GM20000 (cell line): ENCODE results near the gene AP1M1.

Experiments
- DNase-seq: peaks from one replicate; pipeline ENCODE4 v3.0.0; 2012; ENCODE audit warnings: low spot score
- TF ChIP-seq, protein P1 (sequence below): IDR thresholded peaks from 2 replicates; pipeline ENCODE4 v1.5.1; 2012; ENCODE audit warnings: mild to moderate bottlenecking, control low read depth; ENCODE audit errors: extremely low read depth, missing control alignments

AP1M1 gene

DNA sequence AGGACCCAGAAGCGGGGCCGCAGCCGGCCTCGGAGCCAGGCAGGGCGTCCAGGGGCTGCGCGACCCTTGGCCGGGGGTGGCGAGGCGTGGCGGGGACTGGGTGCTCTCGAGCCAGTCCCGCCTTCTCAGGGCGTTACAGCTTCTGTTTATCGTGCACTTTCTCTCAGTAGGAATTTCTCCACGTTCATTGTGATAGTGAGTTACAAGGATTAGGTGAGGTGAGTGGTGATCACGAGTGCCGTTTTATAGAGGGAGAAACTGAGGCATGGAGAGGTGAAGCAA, 600 bp downstream of the AP1M1 start:
- TF ChIP-seq, protein P1, sequence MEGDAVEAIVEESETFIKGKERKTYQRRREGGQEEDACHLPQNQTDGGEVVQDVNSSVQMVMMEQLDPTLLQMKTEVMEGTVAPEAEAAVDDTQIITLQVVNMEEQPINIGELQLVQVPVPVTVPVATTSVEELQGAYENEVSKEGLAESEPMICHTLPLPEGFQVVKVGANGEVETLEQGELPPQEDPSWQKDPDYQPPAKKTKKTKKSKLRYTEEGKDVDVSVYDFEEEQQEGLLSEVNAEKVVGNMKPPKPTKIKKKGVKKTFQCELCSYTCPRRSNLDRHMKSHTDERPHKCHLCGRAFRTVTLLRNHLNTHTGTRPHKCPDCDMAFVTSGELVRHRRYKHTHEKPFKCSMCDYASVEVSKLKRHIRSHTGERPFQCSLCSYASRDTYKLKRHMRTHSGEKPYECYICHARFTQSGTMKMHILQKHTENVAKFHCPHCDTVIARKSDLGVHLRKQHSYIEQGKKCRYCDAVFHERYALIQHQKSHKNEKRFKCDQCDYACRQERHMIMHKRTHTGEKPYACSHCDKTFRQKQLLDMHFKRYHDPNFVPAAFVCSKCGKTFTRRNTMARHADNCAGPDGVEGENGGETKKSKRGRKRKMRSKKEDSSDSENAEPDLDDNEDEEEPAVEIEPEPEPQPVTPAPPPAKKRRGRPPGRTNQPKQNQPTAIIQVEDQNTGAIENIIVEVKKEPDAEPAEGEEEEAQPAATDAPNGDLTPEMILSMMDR, result no peak

DNA sequence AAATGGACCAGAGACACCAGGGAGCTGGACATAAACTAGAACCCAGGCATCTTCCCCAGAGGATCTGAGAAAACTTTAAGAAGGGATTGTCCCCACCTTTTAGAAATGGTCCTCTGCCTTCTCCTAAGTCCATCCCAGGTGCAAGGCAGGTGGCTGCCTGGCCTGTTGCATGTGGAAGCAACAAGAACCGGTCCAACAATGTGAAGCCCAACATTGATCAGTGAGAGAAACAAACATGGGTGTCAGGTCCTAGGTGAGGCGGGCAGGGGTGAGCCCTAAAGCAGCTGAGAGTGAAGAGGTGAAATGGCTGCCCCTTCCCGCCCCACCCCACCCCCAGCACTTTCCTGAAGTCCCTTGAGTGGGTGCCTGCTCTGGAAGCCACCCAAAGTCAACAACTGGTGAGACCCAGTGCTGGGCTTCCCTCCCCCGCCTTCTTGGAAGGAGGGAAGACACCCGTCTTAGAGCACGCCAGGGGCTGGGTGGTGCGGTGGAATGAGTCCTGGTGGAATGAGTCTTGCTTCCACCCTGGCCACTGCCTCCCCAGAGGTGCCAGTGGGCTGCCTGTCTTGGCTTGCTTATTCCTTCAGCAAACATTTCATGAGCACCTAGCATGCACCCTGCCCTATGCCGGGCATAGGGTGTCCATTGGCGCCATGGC, 1.7 kb downstream of the AP1M1 start:
- TF ChIP-seq, protein P1, result no peak
- DNase-seq, result no peak

More for the DNA sequence above, 600 bp downstream of the AP1M1 start:
- no peak for DNase-seq

DNA sequence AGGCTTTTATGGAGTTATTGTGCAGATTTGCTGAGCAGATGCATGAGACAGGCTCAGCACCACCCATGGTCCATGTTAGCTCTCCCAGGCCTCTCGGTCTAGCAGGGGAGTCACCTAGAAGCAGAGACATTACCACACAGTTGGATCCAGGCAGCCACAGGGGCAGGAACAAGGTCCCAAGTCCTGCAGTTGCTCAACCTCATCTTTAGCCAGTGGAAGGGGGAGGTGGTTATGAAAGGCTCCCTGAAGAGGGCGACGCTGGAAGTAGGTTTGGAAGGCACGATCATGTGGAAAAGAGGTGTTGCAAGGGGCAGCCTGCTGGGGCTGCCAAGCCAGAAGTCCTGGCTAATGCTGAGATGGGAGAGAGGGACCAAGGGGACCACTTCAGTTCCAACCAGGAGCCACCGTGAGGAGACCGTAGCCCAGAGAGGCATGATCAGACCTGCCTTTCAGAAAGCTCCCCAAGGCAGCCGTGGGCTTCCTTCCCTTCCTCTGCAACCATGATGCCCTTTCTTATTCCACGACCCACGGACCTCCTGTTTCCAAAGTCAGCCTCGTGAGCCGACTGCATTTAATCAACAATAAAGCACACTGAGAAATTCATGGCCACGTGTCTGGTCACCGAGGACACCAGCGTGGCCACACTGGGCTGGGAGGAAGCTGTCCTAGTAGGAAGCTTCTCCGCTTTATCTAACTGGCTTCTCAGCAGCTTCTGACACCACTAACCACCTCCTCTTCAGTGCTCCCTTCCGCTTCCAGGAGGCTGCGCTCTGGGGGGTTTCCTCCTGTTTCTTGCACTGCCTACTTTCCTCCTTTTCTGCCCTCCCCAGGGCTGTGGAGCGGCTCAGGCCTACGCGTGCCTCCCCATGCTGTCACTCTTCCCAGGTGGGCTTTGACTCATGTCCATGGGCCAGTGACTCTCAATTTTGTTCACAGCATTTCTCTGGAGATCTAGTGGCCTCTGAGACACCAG, 2.6 kb downstream of the AP1M1 start:
- TF ChIP-seq, protein P1, result no peak
- no peak for DNase-seq

DNA sequence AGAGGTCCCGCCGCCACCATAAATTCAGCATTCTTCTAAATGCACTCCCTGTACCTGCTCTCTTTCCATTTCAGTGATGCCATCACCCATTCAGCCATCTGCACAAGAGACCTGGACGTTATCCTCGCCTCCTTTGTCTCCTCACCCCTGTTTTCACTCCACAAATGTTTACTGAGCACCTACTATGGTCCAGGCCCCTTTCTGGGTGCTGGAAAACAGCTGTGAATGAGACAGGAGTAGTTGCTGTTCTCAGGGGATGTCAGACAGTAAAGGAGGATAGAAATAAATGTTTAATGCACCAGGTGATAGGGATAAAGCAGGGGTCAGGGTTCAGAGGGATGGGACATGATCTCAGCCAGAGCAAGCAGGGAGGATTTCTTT, 3.3 kb downstream of the AP1M1 start:
- TF ChIP-seq, protein P1, result no peak
- no peak for DNase-seq

DNA sequence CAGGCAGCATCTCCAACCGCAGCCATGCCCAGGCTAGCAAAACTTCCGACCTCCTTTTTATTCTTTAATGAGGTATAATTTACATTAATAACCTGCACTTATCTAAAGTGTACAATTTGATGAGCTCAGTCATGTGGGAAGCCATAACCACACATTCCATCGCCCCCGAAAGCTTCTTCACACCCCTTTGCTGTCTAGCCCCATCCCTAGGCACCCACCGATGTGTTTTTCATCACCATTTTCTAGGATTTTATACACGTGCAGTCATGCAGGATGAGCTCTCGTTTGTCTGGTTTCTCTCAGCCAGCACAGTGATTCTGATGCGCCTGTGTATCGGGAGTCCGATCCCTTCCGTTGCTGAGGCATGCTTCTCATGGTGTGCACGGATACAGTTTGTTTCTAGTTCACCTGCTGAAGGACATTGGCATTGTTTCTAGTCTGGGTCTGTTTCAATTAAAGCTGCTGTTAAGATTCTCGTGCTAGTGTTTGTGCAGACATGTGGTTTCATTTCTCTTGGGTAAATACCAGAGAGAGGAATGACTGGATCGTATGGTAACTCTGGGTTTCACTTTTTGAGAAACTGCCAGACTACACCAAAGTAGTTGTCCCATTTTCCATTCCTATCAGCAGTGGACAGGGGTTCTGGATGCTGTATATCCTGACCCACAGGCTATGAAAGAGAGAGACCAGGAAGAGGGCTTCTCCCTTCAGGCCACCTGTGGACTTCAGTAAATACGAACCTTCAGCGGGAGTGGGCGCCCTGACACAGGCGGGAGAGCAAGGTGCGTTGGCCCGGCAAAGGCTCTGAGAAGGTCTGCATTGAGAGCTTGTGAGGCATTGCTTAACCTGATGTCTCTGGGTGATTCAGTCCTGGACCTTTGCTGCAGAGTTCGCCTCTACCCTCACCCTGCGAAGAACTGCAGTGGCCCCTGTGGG, 4.9 kb downstream of the AP1M1 start:
- no peak for DNase-seq
- TF ChIP-seq, protein P1, result no peak

DNA sequence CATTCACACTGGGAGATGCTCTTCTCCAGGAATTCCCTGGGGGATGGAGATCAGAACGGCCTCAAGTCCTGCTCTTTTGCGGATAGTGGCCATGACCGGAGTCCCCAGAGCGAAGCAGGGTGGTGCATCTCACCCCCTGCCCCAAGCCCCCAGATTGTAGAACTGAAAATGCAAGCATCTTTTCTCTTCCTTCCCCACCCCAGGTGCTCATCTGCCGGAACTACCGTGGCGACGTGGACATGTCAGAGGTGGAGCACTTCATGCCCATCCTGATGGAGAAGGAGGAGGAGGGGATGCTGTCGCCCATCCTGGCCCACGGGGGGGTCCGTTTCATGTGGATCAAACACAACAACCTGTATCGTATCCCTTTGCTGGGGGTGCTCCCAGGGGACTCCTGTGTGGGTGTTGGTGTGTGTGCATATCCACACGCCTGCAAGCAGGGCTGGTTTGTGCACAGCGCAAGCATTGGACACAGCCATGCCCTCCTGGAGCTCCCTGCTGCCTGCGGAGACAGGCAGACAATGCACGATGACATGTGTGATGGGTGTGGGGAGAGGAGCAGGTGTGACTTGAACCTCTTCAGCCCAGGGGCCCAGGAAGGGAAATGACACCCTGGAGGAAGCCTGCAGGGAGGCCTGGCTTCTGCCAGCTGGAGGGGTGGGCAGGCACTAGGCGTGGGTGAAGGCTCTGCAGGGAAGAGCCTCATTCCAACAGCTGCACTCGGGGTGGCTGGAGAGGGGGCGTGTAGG, 5.7 kb downstream of the AP1M1 start:
- TF ChIP-seq, protein P1, result no peak
- DNase-seq, result no peak
